Fibroblast of upper back skin (primary cell): ENCODE results near the gene LEMD1.

ENCODE experiments used
- DNase-seq: peaks from one replicate; pipeline ENCODE4 v3.0.0-alpha.2; 2013

LEMD1 gene

GRCh38 chr1:205421798-205422197, at the start of gene LEMD1:
TSS of gene LEMD1 (minus strand) at chr1:205422056. CDS start at chr1:205420536, 1,520 bp downstream.
- no peak for DNase-seq

GRCh38 chr1:205470131-205470530, 48.3 kb upstream of the LEMD1 start:
- DNase-seq, result no peak

- DNase-seq, result no peak
Observed at GRCh38 chr1:205466595-205467220, 44.9 kb upstream of the LEMD1 start.

GRCh38 chr1:205465392-205465791, 43.5 kb upstream of the LEMD1 start:
- no peak for DNase-seq

GRCh38 chr1:205458777-205459566, 37.1 kb upstream of the LEMD1 start:
- DNase-seq, result peak; percentile 64

GRCh38 chr1:205456868-205457745, 35.3 kb upstream of the LEMD1 start:
- DNase-seq, result no peak

- no peak for DNase-seq
Observed at GRCh38 chr1:205456383-205456867, 34.6 kb upstream of the LEMD1 start.

GRCh38 chr1:205455581-205456382, 33.9 kb upstream of the LEMD1 start, which contains the start of gene BLACAT1:
TSS of gene BLACAT1 (minus strand) at chr1:205456045.
- DNase-seq, result no peak

GRCh38 chr1:205454903-205455335, 33.1 kb upstream of the LEMD1 start:
- DNase-seq, result no peak

GRCh38 chr1:205453466-205453865, 31.6 kb upstream of the LEMD1 start:
- DNase-seq, result no peak

- no peak for DNase-seq
Observed at GRCh38 chr1:205452933-205453332, 31.1 kb upstream of the LEMD1 start.

- no peak for DNase-seq
Observed at GRCh38 chr1:205452364-205452763, 30.5 kb upstream of the LEMD1 start.

GRCh38 chr1:205451759-205452164, 29.9 kb upstream of the LEMD1 start:
- no peak for DNase-seq

- DNase-seq, result no peak
Observed at GRCh38 chr1:205451202-205451601, 29.3 kb upstream of the LEMD1 start.

- no peak for DNase-seq
Observed at GRCh38 chr1:205450448-205450847, 28.6 kb upstream of the LEMD1 start.

- peak; percentile 52 for DNase-seq
Observed at GRCh38 chr1:205449750-205450443, 28.0 kb upstream of the LEMD1 start.

GRCh38 chr1:205449254-205449749, 27.4 kb upstream of the LEMD1 start:
- no peak for DNase-seq

GRCh38 chr1:205448540-205449253, 26.8 kb upstream of the LEMD1 start:
- DNase-seq, result no peak

- DNase-seq, result no peak
Observed at GRCh38 chr1:205447457-205448341, 25.8 kb upstream of the LEMD1 start.

- no peak for DNase-seq
Observed at GRCh38 chr1:205446828-205447227, 25.0 kb upstream of the LEMD1 start.
